OCI-LY7 (cell line): ENCODE results near the gene UBE3C.

Source experiments
- EZH2phosphoT487 ChIP-seq: fragments of 200-600 bp; sonication (generic); IDR thresholded peaks from 2 replicates; pipeline ENCODE4 v1.6.1; 2018; ENCODE audit warnings: low read depth, borderline replicate concordance, mild to moderate bottlenecking, mixed run types, antibody characterized with exemption, low read length, moderate library complexity, mixed read lengths
- TF ChIP-seq, protein P1 (sequence below): fragments of 200-600 bp; sonication (generic); conservative IDR thresholded peaks from 2 replicates; pipeline ENCODE4 v1.5.1; 2014; ENCODE audit warnings: mild to moderate bottlenecking, antibody characterized with exemption, low read length, moderate library complexity, mixed read lengths

DNA sequence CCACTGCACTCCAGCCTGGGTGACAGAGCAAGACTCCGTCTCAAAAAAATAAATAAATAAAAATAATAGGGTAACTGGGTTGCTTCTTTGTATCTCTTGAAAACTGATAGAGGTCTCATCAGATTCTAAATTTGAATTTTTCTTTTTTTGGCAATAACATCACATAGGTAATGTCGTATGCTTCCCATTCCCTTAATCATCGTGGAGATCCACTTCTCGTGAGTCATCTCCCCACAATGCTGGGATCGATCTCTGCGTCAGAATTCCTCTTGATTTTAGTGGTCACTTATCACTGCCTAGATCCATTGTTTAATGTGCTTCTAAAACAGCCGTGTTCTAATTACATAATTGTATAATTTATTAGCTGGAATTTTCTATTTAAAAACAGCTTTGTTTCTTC is 127.5 kb downstream of the UBE3C start:
- TF ChIP-seq, protein P1, sequence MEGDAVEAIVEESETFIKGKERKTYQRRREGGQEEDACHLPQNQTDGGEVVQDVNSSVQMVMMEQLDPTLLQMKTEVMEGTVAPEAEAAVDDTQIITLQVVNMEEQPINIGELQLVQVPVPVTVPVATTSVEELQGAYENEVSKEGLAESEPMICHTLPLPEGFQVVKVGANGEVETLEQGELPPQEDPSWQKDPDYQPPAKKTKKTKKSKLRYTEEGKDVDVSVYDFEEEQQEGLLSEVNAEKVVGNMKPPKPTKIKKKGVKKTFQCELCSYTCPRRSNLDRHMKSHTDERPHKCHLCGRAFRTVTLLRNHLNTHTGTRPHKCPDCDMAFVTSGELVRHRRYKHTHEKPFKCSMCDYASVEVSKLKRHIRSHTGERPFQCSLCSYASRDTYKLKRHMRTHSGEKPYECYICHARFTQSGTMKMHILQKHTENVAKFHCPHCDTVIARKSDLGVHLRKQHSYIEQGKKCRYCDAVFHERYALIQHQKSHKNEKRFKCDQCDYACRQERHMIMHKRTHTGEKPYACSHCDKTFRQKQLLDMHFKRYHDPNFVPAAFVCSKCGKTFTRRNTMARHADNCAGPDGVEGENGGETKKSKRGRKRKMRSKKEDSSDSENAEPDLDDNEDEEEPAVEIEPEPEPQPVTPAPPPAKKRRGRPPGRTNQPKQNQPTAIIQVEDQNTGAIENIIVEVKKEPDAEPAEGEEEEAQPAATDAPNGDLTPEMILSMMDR, result no peak
- no peak for TF ChIP-seq EZH2phosphoT487
